Ammon's horn (tissue), 1 donor: ENCODE data around the gene BCAS1.
"Not testable (repeated sequence)": the region's sequence is repeated elsewhere in the genome, so short reads cannot be mapped to it uniquely, and the experiment has no call there.

Experiments used
- DNase-seq: peaks from one replicate; pipeline ENCODE4 v3.0.0-alpha.2; 2016; ENCODE audit warnings: low spot score

Gene BCAS1

GRCh38 chr20:54017846-54018245, 52.5 kb downstream of the BCAS1 start:
- peak; percentile 17 for DNase-seq

- no peak for DNase-seq
Observed at GRCh38 chr20:54015496-54015895, 54.9 kb downstream of the BCAS1 start.

GRCh38 chr20:54014293-54014926, 56.0 kb downstream of the BCAS1 start:
- DNase-seq, result no peak

- no peak for DNase-seq
Observed at GRCh38 chr20:54013471-54013870, 56.9 kb downstream of the BCAS1 start.

- no peak for DNase-seq
Observed at GRCh38 chr20:54011346-54011745, 59.0 kb downstream of the BCAS1 start.

GRCh38 chr20:54006216-54006615, 64.2 kb downstream of the BCAS1 start:
- DNase-seq, result not testable (repeated sequence)

- DNase-seq, result no peak
Observed at GRCh38 chr20:54005524-54005923, 64.9 kb downstream of the BCAS1 start.

- DNase-seq, result no peak
Observed at GRCh38 chr20:54004445-54004844, 65.9 kb downstream of the BCAS1 start.

- no peak for DNase-seq
Observed at GRCh38 chr20:54002741-54003140, 67.7 kb downstream of the BCAS1 start.

GRCh38 chr20:54002056-54002575, 68.3 kb downstream of the BCAS1 start:
- DNase-seq, result no peak

GRCh38 chr20:54000914-54001313, 69.5 kb downstream of the BCAS1 start:
- DNase-seq, result no peak

- DNase-seq, result no peak
Observed at GRCh38 chr20:54000262-54000661, 70.1 kb downstream of the BCAS1 start.

- DNase-seq, result no peak
Observed at GRCh38 chr20:53999077-53999476, 71.3 kb downstream of the BCAS1 start.

GRCh38 chr20:53996584-53997486, 73.6 kb downstream of the BCAS1 start:
- no peak for DNase-seq

- DNase-seq, result peak; percentile 27
Observed at GRCh38 chr20:53995949-53996348, 74.4 kb downstream of the BCAS1 start.

- DNase-seq, result no peak
Observed at GRCh38 chr20:53994088-53994487, 76.3 kb downstream of the BCAS1 start.

GRCh38 chr20:53993310-53993709, 77.1 kb downstream of the BCAS1 start:
- DNase-seq, result no peak

- DNase-seq, result no peak
Observed at GRCh38 chr20:53990768-53991450, 79.5 kb downstream of the BCAS1 start.

- DNase-seq, result no peak
Observed at GRCh38 chr20:53990003-53990402, 80.4 kb downstream of the BCAS1 start.

- peak; percentile 25 for DNase-seq
Observed at GRCh38 chr20:53989401-53989800, 81.0 kb downstream of the BCAS1 start.

- DNase-seq, result no peak
Observed at GRCh38 chr20:53986037-53986650, 84.2 kb downstream of the BCAS1 start.

- no peak for DNase-seq
Observed at GRCh38 chr20:53985150-53985518, 85.3 kb downstream of the BCAS1 start.
